Activated naive CD8-positive, alpha-beta T cell treated with anti-CD3 and anti-CD28 coated beads, Interleukin-2, amount 50 U/mL, for 24 hours (primary cell): Measurements from ENCODE around the gene DYNC1H1.
"Not testable (repeated sequence)": the region's sequence is repeated elsewhere in the genome, so short reads cannot be mapped to it uniquely, and the experiment has no call there.

Source experiments
- ATAC-seq: fragments of 150-1000 bp; cut with Tn5 transposase; one replicate; pipeline ENCODE4 v1.10.0; 2021
- DNase-seq: peaks from one replicate; pipeline ENCODE4 v3.0.0; 2021
- H3K27ac Mint-ChIP-seq: one replicate; pipeline ENCODE4 v1.8.0; 2021; ENCODE audit warnings: mild to moderate bottlenecking, mixed read lengths
- H3K27me3 Mint-ChIP-seq: one replicate; pipeline ENCODE4 v1.8.0; 2021; ENCODE audit warnings: mixed read lengths
- H3K36me3 Mint-ChIP-seq: one replicate; pipeline ENCODE4 v1.8.0; 2021; ENCODE audit warnings: low read depth, mixed read lengths
- H3K4me1 Mint-ChIP-seq: one replicate; pipeline ENCODE4 v1.8.0; 2021; ENCODE audit warnings: mixed read lengths
- H3K4me3 Mint-ChIP-seq: one replicate; pipeline ENCODE4 v1.8.0; 2021; ENCODE audit warnings: mild to moderate bottlenecking, moderate library complexity, mixed read lengths
- H3K9me3 Mint-ChIP-seq: one replicate; pipeline ENCODE4 v1.8.0; 2021; ENCODE audit warnings: mixed read lengths

DYNC1H1 gene

GRCh38 chr14:102058146-102058545 is 93.8 kb downstream of the DYNC1H1 start:
- Mint-ChIP-seq H3K4me3 (no peak overlapping the region), H3K36me3 (peaks cover 9% of the 10 kb centered on the region), H3K9me3 (no peaks in the 10 kb centered on the region), H3K27ac (peak overlapping the region; percentile 50), H3K27me3 (no peaks in the 10 kb centered on the region), H3K4me1 (peaks cover 14% of the 10 kb centered on the region)
- ATAC-seq, result no peak
- no peak for DNase-seq

- no peak overlapping the region for H3K27ac Mint-ChIP-seq
- no peak for ATAC-seq
- H3K4me3 Mint-ChIP-seq, result no peak overlapping the region
- no peak for DNase-seq
- H3K36me3 Mint-ChIP-seq, result peaks cover 5% of the 10 kb centered on the region
- H3K4me1 Mint-ChIP-seq, result peaks cover 14% of the 10 kb centered on the region
- H3K9me3 Mint-ChIP-seq, result no peaks in the 10 kb centered on the region
- no peaks in the 10 kb centered on the region for H3K27me3 Mint-ChIP-seq
Measured at GRCh38 chr14:102058961-102059360, 94.6 kb downstream of the DYNC1H1 start.

GRCh38 chr14:102063109-102063807 is 98.9 kb downstream of the DYNC1H1 start:
- DNase-seq (peak; percentile 75), ATAC-seq (peak; percentile 84)
- peaks cover 10% of the 10 kb centered on the region for H3K4me1 Mint-ChIP-seq
- no peaks in the 10 kb centered on the region for H3K9me3 Mint-ChIP-seq
- H3K27me3 Mint-ChIP-seq, result no peaks in the 10 kb centered on the region
- H3K36me3 Mint-ChIP-seq, result no peaks in the 10 kb centered on the region
- H3K4me3 Mint-ChIP-seq, result no peak overlapping the region
- H3K27ac Mint-ChIP-seq, result no peak overlapping the region

- H3K9me3 Mint-ChIP-seq, result no peaks in the 10 kb centered on the region
- no peak overlapping the region for H3K27ac Mint-ChIP-seq
- H3K27me3 Mint-ChIP-seq, result no peaks in the 10 kb centered on the region
- no peak for ATAC-seq
- DNase-seq, result no peak
- no peaks in the 10 kb centered on the region for H3K36me3 Mint-ChIP-seq
- no peak overlapping the region for H3K4me3 Mint-ChIP-seq
- peaks cover 6% of the 10 kb centered on the region for H3K4me1 Mint-ChIP-seq
Measured at GRCh38 chr14:102063808-102064429, 99.5 kb downstream of the DYNC1H1 start.

- ATAC-seq, H3K4me1 Mint-ChIP-seq, DNase-seq, H3K27me3 Mint-ChIP-seq, H3K4me3 Mint-ChIP-seq, H3K9me3 Mint-ChIP-seq, H3K27ac Mint-ChIP-seq, H3K36me3 Mint-ChIP-seq: not testable (repeated sequence)
Measured at GRCh38 chr14:102064590-102064989, 100.2 kb downstream of the DYNC1H1 start.

DNA sequence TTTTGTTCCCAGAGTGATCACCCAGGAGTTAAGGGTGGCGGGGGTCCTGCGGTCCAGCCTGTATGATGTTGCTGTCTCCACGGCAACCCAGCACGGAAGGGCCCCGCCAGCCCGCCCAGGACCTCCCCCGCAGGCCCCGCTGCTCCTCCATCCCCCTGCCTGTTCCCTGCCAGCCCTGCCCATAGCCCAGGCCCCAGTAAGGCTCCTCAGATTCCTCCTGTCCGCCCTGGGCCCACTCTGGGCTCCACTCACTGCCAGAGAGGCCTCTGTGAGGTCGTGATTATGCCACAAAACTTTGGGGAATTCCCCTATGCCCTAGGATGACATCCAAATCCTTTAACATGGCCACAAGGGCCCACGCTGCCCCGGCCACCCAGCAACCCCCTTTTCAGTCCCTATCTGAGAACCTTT is 101.7 kb downstream of the DYNC1H1 start:
- peak; percentile 40 for ATAC-seq
- Mint-ChIP-seq H3K27ac (peak overlapping the region; percentile 14), H3K9me3 (no peaks in the 10 kb centered on the region), H3K27me3 (no peaks in the 10 kb centered on the region), H3K4me1 (peaks cover 4% of the 10 kb centered on the region), H3K36me3 (no peaks in the 10 kb centered on the region), H3K4me3 (no peak overlapping the region)
- no peak for DNase-seq

DNA sequence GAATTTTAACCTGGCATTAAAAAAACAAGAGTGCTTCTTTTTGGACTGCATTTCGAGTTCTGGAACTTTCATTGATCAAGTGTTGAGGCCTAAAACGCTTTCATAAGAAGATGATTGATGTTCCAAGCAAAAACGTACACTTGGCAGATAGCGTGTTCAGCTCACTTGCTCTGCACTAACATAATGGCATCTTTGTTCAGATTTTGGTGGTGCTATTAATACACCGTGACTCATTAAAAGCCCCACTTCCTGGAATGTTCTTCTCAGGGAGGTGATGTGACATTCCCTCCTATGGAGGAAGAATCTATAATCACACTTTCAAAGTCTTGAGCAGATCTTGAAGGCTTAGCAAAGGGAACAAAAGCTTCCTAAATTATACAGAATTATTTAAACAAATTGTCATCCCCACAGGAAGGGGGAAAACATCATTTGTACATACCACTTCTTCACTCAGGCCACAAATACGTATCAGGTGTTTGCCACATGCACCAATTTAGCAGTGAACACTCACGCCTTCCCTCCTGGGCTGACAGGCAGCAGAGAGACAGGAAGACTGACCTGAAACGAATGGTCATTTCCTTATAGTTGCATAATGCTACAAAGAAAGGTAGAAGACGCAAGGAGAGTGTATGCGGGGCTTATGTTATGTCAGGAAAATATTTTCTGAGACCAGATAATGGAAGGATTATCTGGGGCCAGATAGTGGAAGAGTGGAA is 107.1 kb downstream of the DYNC1H1 start:
- Mint-ChIP-seq H3K27me3 (no peaks in the 10 kb centered on the region), H3K9me3 (no peaks in the 10 kb centered on the region), H3K27ac (no peak overlapping the region), H3K36me3 (peaks cover 6% of the 10 kb centered on the region), H3K4me1 (peaks cover 11% of the 10 kb centered on the region), H3K4me3 (no peak overlapping the region)
- DNase-seq, result no peak
- no peak for ATAC-seq

- no peak for DNase-seq
- no peak overlapping the region for H3K4me3 Mint-ChIP-seq
- no peaks in the 10 kb centered on the region for H3K9me3 Mint-ChIP-seq
- H3K27ac Mint-ChIP-seq, result no peak overlapping the region
- no peaks in the 10 kb centered on the region for H3K27me3 Mint-ChIP-seq
- H3K4me1 Mint-ChIP-seq, result peaks cover 9% of the 10 kb centered on the region
- no peak for ATAC-seq
- peaks cover 16% of the 10 kb centered on the region for H3K36me3 Mint-ChIP-seq
Measured at GRCh38 chr14:102074415-102074964, 110.1 kb downstream of the DYNC1H1 start.

DNA sequence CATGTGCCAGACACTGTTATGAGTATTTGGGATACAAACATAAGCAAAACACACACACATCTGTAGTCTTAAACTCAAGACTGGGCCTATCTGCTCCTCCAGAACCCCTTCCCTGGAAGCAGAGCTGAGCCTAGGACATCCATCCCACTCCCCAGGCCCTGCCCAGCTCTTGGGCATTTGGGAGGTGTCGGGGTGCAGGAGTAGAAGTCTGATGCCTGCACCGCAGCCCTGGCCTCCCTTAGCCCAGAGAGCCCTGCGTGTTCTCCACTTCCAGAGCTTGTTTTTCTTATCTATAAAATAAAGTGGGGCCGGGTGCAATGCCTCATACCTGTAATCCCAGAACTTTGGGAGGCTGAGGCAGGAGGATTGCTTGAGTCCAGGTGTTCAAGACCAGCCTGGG is 110.8 kb downstream of the DYNC1H1 start:
- Mint-ChIP-seq H3K27ac (no peak overlapping the region), H3K4me3 (no peak overlapping the region), H3K9me3 (no peaks in the 10 kb centered on the region), H3K27me3 (no peaks in the 10 kb centered on the region), H3K36me3 (peaks cover 23% of the 10 kb centered on the region), H3K4me1 (peaks cover 9% of the 10 kb centered on the region)
- DNase-seq, result no peak
- no peak for ATAC-seq

- Mint-ChIP-seq H3K4me1 (peaks cover 17% of the 10 kb centered on the region), H3K4me3 (no peak overlapping the region), H3K27me3 (no peaks in the 10 kb centered on the region), H3K27ac (peak overlapping the region; percentile 18), H3K36me3 (peaks cover 45% of the 10 kb centered on the region), H3K9me3 (no peaks in the 10 kb centered on the region)
- no peak for DNase-seq
- peak; percentile 13 for ATAC-seq
Measured at GRCh38 chr14:102077382-102077709, 113.0 kb downstream of the DYNC1H1 start.

DNA sequence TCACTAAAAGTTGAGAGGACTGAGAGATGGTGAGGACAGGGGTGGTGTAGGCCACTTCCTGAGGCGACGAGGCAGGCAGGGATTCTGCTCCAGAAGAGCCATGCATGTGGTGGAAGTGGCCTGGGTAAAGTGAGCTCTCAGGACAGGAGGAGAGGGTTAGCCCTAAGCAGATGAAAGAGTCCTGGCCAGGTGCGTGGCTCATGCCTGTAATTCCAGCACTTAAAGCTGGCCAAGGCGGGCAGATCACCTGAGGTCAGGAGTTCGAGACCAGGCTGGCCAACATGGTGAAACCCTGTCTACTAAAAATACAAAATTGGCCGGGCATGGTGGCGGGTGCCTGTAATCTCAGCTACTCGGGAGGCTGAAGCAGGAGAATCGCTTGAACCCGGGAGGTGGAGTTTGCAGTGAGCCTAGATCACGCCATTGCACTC is 114.0 kb downstream of the DYNC1H1 start:
- H3K9me3 Mint-ChIP-seq, H3K27me3 Mint-ChIP-seq, ATAC-seq, DNase-seq: not testable (repeated sequence)
- Mint-ChIP-seq H3K36me3 (peaks cover 55% of the 10 kb centered on the region), H3K4me3 (peak overlapping the region; percentile 6), H3K4me1 (peaks cover 28% of the 10 kb centered on the region), H3K27ac (peak overlapping the region; percentile 51)

GRCh38 chr14:102078831-102079699 is 114.7 kb downstream of the DYNC1H1 start:
- peak overlapping the region; percentile 65 for H3K27ac Mint-ChIP-seq
- peaks cover 34% of the 10 kb centered on the region for H3K4me1 Mint-ChIP-seq
- no peaks in the 10 kb centered on the region for H3K9me3 Mint-ChIP-seq
- no peak for DNase-seq
- H3K4me3 Mint-ChIP-seq, result no peak overlapping the region
- H3K36me3 Mint-ChIP-seq, result peaks cover 62% of the 10 kb centered on the region
- H3K27me3 Mint-ChIP-seq, result no peaks in the 10 kb centered on the region
- ATAC-seq, result no peak

GRCh38 chr14:102079700-102079979 is 115.3 kb downstream of the DYNC1H1 start:
- Mint-ChIP-seq H3K4me3 (no peak overlapping the region), H3K27ac (peak overlapping the region; percentile 25), H3K27me3 (no peaks in the 10 kb centered on the region), H3K4me1 (peaks cover 40% of the 10 kb centered on the region), H3K9me3 (no peaks in the 10 kb centered on the region), H3K36me3 (peaks cover 62% of the 10 kb centered on the region)
- ATAC-seq, result no peak
- DNase-seq, result no peak
